ENCODE results near the gene CCDC197.

CCDC197 gene

DNA sequence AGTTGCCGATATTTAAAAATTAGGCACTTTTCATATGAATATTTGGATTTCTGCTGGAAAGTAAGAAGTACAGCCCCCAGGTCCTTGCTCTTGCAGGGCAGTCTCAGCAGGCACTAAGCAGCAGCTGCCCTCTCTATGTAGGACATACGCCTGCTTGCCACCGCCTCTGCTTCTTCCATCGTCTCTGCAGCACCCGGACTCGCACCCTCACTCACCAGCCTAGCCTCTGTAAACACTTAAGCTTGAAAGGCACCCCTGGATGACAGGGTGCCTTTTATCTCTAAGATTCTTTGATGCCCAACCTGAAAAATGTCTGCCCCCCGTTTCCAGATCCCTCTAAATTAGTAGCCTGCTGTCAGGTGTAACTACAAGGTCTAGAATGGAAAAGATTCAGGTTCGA lies 48.0 kb downstream of the CCDC197 start:
- DNase-seq: no peak

GRCh38 chr14:94045563-94046345 lies 48.7 kb downstream of the CCDC197 start:
- DNase-seq: no peak

DNA sequence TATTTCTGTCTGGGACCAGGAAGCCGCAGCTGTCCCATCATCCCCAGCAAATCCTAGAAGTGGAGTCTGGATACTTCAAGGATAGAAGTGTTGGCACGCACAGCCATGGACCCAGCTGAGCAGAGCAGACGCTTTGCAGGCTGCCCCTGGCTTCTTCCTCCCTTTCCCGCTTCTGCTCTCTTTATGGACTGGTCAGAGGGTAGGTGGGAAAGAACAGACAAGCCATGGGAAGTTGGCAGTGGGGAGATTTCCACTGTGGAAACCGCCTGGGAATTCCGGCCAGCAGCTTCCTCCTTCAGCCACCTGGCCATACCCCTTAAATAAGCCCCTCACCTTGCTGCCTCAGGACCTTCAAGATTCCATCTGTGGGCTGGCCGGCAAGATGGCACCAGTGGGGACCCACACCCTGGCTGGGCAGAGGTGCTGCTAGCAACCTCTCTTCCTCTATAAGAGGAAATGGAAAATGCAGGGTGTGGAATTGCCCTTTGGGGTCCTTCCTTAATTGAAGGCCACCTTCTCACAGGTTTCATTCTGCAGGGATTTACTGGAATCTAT lies 49.7 kb downstream of the CCDC197 start:
- no peak for DNase-seq

DNA sequence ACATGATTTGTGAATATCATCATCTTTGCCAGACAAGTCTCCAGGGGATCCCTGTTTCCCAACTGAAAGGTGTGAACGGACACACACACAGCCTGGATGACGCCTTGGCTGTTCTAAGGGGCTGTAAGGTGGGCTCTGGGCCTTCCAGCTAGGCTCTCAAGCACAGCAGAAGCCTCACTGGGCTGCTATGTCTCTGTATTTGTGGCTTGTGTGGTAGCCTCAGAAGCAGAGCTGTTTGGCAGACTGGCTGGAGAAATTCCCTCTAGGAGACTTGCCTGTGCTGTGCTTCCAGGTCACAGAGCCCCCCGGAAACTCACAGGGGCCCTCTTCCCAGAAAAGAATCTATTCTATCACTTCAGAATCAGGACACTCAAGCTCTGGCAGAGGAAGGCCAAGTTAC lies 50.5 kb downstream of the CCDC197 start:
- no peak for DNase-seq

GRCh38 chr14:94048691-94049624 lies 51.9 kb downstream of the CCDC197 start:
- peak; percentile 94 for DNase-seq

GRCh38 chr14:94049625-94050023 lies 52.5 kb downstream of the CCDC197 start:
- DNase-seq: no peak

GRCh38 chr14:94050231-94050880 lies 53.3 kb downstream of the CCDC197 start:
- no peak for DNase-seq

- no peak for DNase-seq
Observed at GRCh38 chr14:94051115-94051514, 54.0 kb downstream of the CCDC197 start.

GRCh38 chr14:94051779-94052178 lies 54.7 kb downstream of the CCDC197 start:
- no peak for DNase-seq

DNA sequence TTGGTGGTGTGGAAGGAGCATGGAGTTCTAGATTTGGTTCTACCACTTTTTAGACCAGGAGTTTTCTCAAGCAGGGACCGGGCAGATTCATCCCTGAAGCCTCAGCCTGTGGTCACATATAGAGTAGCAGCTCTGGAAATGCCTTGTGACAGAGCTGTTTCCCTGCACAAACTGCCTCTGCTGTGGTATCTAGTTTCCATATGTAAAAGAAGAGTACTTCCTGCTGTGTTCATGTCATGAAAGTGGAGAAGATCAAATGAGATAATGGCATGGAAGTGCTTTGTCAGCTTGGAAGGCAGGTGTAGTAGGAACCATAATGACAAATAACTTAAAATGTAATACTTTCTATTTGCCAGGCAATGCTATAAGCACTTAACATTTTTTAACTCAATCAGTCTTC lies 55.1 kb downstream of the CCDC197 start:
- DNase-seq: no peak

- DNase-seq: no peak
Observed at GRCh38 chr14:94052662-94053061, 55.6 kb downstream of the CCDC197 start.

GRCh38 chr14:94054401-94054800 lies 57.3 kb downstream of the CCDC197 start:
- DNase-seq: no peak

GRCh38 chr14:94054936-94055335 lies 57.8 kb downstream of the CCDC197 start:
- no peak for DNase-seq

DNA sequence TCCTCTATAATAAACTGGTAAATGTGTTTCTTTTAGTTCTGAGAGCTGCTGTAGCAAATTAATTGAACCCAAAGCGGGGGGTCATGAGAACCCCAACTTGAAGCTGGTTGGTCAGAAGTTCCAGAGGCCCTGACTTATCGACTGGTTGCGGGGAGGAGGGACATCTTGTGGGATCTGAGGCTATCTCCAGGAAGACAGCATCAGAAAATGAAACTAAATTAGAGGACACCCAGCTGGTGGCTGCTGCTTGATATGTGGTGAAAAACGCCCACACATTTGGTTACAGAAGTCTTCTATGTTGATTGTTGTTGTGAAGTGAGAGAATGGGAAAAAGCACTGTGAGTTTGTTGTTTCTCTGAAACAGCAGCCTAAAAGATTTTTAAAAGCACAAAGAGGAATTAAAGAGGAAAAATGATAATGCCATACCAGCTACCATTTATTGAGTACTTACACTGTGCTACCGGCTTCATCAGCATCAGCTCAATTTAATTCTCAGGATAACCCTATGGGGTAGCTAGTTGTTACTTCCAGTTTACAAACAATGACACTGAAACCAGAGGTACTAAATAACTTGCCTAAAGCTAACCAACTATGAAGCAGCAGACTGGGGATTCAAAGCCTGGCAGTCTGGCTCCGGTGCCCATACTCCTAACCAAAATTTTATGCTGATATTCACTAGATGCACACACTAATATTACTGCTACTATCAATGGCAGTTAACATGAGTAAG lies 59.6 kb downstream of the CCDC197 start:
- DNase-seq: no peak

GRCh38 chr14:94058128-94058673 lies 61.1 kb downstream of the CCDC197 start:
- DNase-seq: no peak
